ENCODE data around the gene COX4I1. TPM values are rescaled to one million over a fixed set of nuclear protein-coding genes. Genes with fewer than 3 reads are reported as not detected.

Gene COX4I1
- total and polyA plus RNA-seq, 4 donors: 245 to 1,007 (median 419) TPM

DNA sequence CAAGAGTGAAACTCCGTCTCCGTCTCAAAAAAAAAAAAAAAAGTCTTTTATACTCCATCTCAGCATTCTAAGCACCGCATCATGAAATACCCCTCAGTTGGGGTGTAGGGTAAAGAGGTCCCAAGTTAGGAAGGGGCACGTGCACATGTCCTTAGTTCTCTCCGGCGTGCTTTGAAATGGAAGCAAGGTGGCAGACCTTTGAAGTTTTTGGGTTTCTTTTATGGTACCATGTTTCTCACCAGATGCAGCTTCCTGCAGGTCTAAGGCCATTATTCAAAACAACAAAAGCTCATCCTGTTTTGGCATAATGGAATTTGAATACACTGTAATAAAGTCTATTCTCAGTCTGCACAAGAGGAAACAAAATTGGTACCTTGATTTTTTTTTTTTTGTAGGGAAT, 9.7 kb upstream of the COX4I1 start:
- Histone ChIP-seq H3K4me1 (ENCODE audit: control insufficient read depth in 1 of 2, insufficient read depth in 2 of 2, low read length in 2 of 2) (no peaks in the 10 kb centered on the region), H3K9me3 (ENCODE audit: control insufficient read depth, low read length) (no peaks in the 10 kb centered on the region), H3K27ac (ENCODE audit: low read depth in 1 of 2, low read length in 2 of 2) (no peak overlapping the region), H3K36me3 (ENCODE audit: control insufficient read depth in 1 of 2, insufficient read depth in 2 of 2, low read length in 1 of 2) (peaks cover 0 to 8% of the 10 kb centered on the region in 2 donors), H3K27me3 (ENCODE audit: control insufficient read depth in 1 of 2, insufficient read depth in 2 of 2, low read length in 1 of 2) (no peaks in the 10 kb centered on the region), H3K4me3 (ENCODE audit: low read length in 2 of 2) (no peak overlapping the region)
- WGBS, 2 donors: 88 to 91% methylated on average over 6 of the region's 6 CpGs
- no peak for DNase-seq
- intact Hi-C loops (cut with DNase I): no loop called here
- no peak for ATAC-seq (ENCODE audit: low FRiP score)

DNA sequence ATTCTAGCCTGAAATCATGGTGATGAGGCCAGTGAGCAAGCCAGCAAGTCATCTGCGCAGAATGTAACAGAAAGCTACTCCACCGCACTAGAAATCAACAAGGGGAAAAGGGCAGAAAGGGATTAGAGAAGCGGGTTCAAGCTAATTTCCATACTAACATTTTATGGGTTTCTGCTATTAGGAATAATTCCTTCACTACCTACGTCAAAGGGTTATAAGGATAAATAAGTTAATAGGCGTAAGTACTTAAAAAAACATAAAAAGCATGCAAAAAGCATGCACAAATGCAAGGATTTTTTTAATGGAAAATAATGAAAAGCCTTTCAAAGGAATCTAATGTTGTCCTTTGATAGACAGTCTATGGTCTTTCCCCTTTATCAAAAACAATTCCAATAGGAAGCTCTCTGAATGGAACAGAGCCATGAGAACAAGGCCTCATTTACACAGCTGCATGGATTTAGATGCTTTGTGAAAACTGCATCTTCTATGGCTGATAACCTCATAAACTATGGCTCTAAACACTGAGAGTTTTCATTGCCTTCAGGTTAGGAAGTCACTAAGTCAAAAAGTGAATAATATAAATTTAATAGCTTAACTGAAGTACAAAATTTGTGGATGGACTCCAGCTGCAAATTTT, 5.7 kb upstream of the COX4I1 start:
- Histone ChIP-seq H3K27me3 (ENCODE audit: control insufficient read depth in 1 of 2, insufficient read depth in 2 of 2, low read length in 1 of 2) (no peaks in the 10 kb centered on the region), H3K36me3 (ENCODE audit: control insufficient read depth in 1 of 2, insufficient read depth in 2 of 2, low read length in 1 of 2) (peaks cover 0 to 2% of the 10 kb centered on the region in 2 donors), H3K27ac (ENCODE audit: low read depth in 1 of 2, low read length in 2 of 2) (no peak overlapping the region), H3K4me1 (ENCODE audit: control insufficient read depth in 1 of 2, insufficient read depth in 2 of 2, low read length in 2 of 2) (no peaks in the 10 kb centered on the region), H3K4me3 (ENCODE audit: low read length in 2 of 2) (no peak overlapping the region), H3K9me3 (ENCODE audit: control insufficient read depth, low read length) (no peaks in the 10 kb centered on the region)
- DNase-seq (no peak), ATAC-seq (ENCODE audit: low FRiP score) (no peak)
- WGBS, 2 donors: 92 to 94% methylated on average over 5 of the region's 5 CpGs
- intact Hi-C loops (cut with DNase I): no loop called here

DNA sequence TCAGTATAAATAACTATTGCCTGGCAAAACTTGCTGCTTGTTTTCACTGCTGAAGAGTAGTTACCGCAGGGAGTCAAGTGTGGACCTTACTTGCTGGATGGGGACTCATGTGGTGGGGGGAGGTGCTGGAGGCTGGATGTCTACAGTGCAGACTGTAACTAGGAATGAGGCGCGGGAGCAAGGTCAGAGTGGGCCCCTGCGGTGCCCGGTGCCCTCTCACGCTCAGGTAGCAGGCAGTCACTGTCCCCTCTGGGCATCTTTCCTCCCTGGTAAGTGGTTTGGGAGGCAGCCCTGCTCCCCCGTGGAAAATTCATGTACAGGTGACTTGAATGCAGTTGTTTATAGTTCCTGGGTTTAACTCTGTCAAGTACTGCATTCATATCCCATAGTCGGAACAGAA, 4.8 kb upstream of the COX4I1 start:
- Histone ChIP-seq H3K27me3 (ENCODE audit: control insufficient read depth in 1 of 2, insufficient read depth in 2 of 2, low read length in 1 of 2) (no peaks in the 10 kb centered on the region), H3K9me3 (ENCODE audit: control insufficient read depth, low read length) (no peaks in the 10 kb centered on the region), H3K4me1 (ENCODE audit: control insufficient read depth in 1 of 2, insufficient read depth in 2 of 2, low read length in 2 of 2) (no peaks in the 10 kb centered on the region), H3K36me3 (ENCODE audit: control insufficient read depth in 1 of 2, insufficient read depth in 2 of 2, low read length in 1 of 2) (peaks cover 0 to 2% of the 10 kb centered on the region in 2 donors), H3K27ac (ENCODE audit: low read depth in 1 of 2, low read length in 2 of 2) (no peak overlapping the region), H3K4me3 (ENCODE audit: low read length in 2 of 2) (no peak overlapping the region)
- intact Hi-C loops (cut with DNase I): no loop called here
- 89 to 90% methylated on average over 8 of the region's 8 CpGs for WGBS, 2 donors
- DNase-seq: no peak
- no peak for ATAC-seq (ENCODE audit: low FRiP score)

DNA sequence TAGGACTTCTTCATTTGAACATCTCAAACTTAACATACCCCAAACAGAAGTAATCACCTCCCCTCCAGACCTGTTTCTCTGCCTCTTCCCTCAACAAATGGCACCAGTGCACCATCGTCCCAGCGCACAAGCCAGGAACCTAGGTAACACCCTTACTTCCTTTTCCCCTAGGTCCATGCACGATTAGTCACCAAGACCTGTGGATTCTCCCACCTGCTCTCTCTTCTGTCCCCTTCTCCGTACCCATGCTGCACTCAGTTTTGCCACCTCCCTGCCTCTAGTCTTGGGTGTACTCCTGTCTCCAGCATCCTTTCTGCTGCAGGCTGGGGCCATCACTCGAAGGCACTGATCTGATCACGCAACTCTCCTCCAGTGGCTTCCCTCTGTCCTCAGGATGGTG, 3.3 kb upstream of the COX4I1 start:
- intact Hi-C loops (cut with DNase I): no loop called here
- H3K9me3 ChIP-seq (ENCODE audit: control insufficient read depth, low read length): no peaks in the 10 kb centered on the region
- H3K27me3 ChIP-seq (ENCODE audit: control insufficient read depth in 1 of 2, insufficient read depth in 2 of 2, low read length in 1 of 2): no peaks in the 10 kb centered on the region
- WGBS, 2 donors: 90 to 92% methylated on average over 6 of the region's 6 CpGs
- no peak overlapping the region for H3K27ac ChIP-seq (ENCODE audit: low read depth in 1 of 2, low read length in 2 of 2)
- no peaks in the 10 kb centered on the region for H3K4me1 ChIP-seq (ENCODE audit: control insufficient read depth in 1 of 2, insufficient read depth in 2 of 2, low read length in 2 of 2)
- H3K36me3 ChIP-seq (ENCODE audit: control insufficient read depth in 1 of 2, insufficient read depth in 2 of 2, low read length in 1 of 2): peaks cover 0 to 2% of the 10 kb centered on the region in 2 donors
- ATAC-seq (ENCODE audit: low FRiP score): no peak
- DNase-seq: no peak
- no peak overlapping the region for H3K4me3 ChIP-seq (ENCODE audit: low read length in 2 of 2)

DNA sequence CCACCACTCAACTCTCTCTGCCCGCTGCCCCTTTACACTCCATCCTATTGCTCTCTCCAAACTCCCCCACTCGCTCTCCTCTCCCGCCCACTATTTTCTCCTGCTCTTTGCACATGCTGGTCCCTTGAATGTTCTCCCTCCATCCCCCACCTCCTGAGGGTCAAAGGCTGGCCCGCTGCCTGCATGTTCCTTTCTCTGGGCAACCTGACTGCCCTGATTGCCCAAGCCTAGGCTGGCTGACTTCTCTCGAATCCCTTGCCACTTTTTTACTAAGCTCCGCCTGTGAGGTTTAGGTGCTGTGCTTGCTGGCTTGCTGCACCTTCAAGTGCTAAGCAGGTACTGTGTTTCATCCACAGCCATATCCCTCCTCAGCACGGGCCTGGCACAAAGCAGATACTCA, 2.9 kb upstream of the COX4I1 start:
- Histone ChIP-seq H3K27me3 (ENCODE audit: control insufficient read depth in 1 of 2, insufficient read depth in 2 of 2, low read length in 1 of 2) (no peaks in the 10 kb centered on the region), H3K27ac (ENCODE audit: low read depth in 1 of 2, low read length in 2 of 2) (no peak overlapping the region), H3K36me3 (ENCODE audit: control insufficient read depth in 1 of 2, insufficient read depth in 2 of 2, low read length in 1 of 2) (peaks cover 0 to 2% of the 10 kb centered on the region in 2 donors), H3K4me3 (ENCODE audit: low read length in 2 of 2) (no peak overlapping the region), H3K4me1 (ENCODE audit: control insufficient read depth in 1 of 2, insufficient read depth in 2 of 2, low read length in 2 of 2) (no peaks in the 10 kb centered on the region), H3K9me3 (ENCODE audit: control insufficient read depth, low read length) (no peaks in the 10 kb centered on the region)
- ATAC-seq (ENCODE audit: low FRiP score): no peak
- 90 to 92% methylated on average over 7 of the region's 7 CpGs for WGBS, 2 donors
- intact Hi-C loops (cut with DNase I): no loop called here
- DNase-seq: no peak

DNA sequence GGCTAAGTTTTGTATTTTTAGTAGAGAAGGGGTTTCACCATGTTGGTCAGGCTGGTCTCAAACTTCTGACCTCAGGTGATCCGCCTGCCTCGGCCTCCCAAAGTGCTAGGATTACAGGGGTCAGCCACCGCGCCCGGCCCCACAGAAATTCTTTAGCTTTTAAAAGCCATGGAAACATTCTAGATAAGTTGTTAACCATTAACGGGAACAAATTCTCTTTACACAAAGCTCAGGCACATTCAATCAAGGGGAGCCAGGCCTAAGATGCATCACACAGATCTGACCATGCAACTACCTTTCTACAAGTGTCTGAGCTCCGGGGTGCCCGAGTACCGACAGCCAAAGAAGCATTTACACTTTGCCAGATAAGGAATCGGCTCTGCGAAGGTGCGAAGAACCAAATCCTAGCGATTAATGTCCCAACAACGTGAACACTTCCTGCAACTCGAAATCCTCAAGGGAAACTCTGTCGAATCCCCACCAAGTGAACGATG, 1.2 kb upstream of the COX4I1 start:
- H3K4me1 ChIP-seq (ENCODE audit: control insufficient read depth in 1 of 2, insufficient read depth in 2 of 2, low read length in 2 of 2): no peaks in the 10 kb centered on the region
- WGBS, 2 donors: 24 to 26% methylated on average over 17 of the region's 17 CpGs
- intact Hi-C loops (cut with DNase I): no loop called here
- no peaks in the 10 kb centered on the region for H3K9me3 ChIP-seq (ENCODE audit: control insufficient read depth, low read length)
- DNase-seq (no peak), ATAC-seq (ENCODE audit: low FRiP score) (no peak)
- H3K4me3 ChIP-seq (ENCODE audit: low read length in 2 of 2): peak overlapping the region; percentile 68 to 89
- no peak overlapping the region for H3K27ac ChIP-seq (ENCODE audit: low read depth in 1 of 2, low read length in 2 of 2)
- peaks cover 0 to 3% of the 10 kb centered on the region in 2 donors for H3K36me3 ChIP-seq (ENCODE audit: control insufficient read depth in 1 of 2, insufficient read depth in 2 of 2, low read length in 1 of 2)
- no peaks in the 10 kb centered on the region for H3K27me3 ChIP-seq (ENCODE audit: control insufficient read depth in 1 of 2, insufficient read depth in 2 of 2, low read length in 1 of 2)

DNA sequence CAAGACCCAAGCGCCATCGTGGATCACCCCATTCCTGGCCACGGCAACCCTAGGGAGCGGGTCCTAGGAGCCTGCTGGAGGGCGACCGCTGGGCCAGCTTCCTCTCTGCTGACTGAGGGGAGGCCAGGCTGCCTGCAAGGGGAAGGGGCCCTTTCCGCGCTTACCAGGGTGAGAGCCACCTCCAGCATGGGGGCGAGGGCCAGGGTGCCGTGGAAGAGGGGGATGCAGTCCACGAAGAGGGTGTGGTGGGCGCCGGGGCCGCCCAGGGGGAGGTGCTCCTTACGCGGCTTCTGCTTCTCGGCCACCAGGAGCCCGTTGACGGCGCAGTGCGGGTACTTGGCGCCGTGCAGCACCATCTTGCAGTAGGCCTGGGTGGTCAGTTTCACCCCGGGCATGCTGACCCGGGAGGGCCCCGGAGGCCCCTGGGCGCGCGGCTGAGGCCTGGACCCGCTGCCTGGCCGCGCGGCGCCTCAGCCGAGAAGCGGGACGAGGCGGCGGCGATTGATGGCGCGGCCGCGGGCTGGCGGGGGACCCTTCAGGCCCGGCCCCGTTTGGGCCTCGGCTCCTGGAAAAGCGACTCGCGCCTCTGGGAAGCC, 496 bp upstream of the COX4I1 start:
- peaks cover 0 to 3% of the 10 kb centered on the region in 2 donors for H3K36me3 ChIP-seq (ENCODE audit: control insufficient read depth in 1 of 2, insufficient read depth in 2 of 2, low read length in 1 of 2)
- no peaks in the 10 kb centered on the region for H3K9me3 ChIP-seq (ENCODE audit: control insufficient read depth, low read length)
- H3K4me1 ChIP-seq (ENCODE audit: control insufficient read depth in 1 of 2, insufficient read depth in 2 of 2, low read length in 2 of 2): no peaks in the 10 kb centered on the region
- WGBS, 2 donors: 0 to 1% methylated on average over 33 to 51 of the region's 51 CpGs
- peak overlapping the region; percentile 68 to 89 for H3K4me3 ChIP-seq (ENCODE audit: low read length in 2 of 2)
- no peak overlapping the region for H3K27ac ChIP-seq (ENCODE audit: low read depth in 1 of 2, low read length in 2 of 2)
- intact Hi-C loops (cut with DNase I): no loop called here
- H3K27me3 ChIP-seq (ENCODE audit: control insufficient read depth in 1 of 2, insufficient read depth in 2 of 2, low read length in 1 of 2): no peaks in the 10 kb centered on the region
- DNase-seq (peak; percentile 55 to 78), ATAC-seq (ENCODE audit: low FRiP score) (peak; percentile 14)

DNA sequence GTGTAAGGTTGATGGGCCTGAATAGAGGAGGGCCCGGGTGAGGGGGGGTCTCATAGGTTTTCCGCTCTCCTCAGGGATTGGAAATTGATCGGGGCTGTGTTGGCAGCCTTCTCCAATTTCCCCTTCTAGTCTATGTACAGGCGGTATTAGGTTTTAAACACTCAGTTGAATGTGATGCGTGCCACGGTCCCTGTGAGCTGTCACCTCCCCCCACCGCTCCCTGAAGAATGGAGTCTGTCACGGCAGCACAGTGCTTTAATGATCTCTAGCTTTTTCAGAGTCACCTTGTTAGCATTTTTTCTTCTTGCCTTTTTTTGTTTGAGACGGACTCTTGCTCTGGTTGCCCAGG, 800 bp downstream of the COX4I1 start:
- Histone ChIP-seq H3K4me1 (ENCODE audit: control insufficient read depth in 1 of 2, insufficient read depth in 2 of 2, low read length in 2 of 2) (no peaks in the 10 kb centered on the region), H3K27me3 (ENCODE audit: control insufficient read depth in 1 of 2, insufficient read depth in 2 of 2, low read length in 1 of 2) (no peaks in the 10 kb centered on the region), H3K36me3 (ENCODE audit: control insufficient read depth in 1 of 2, insufficient read depth in 2 of 2, low read length in 1 of 2) (peaks cover 0 to 6% of the 10 kb centered on the region in 2 donors), H3K9me3 (ENCODE audit: control insufficient read depth, low read length) (no peaks in the 10 kb centered on the region), H3K4me3 (ENCODE audit: low read length in 2 of 2) (peak overlapping the region; percentile 77 to 89), H3K27ac (ENCODE audit: low read depth in 1 of 2, low read length in 2 of 2) (no peak overlapping the region)
- 15 to 20% methylated on average over 9 of the region's 9 CpGs for WGBS, 2 donors
- ATAC-seq (ENCODE audit: low FRiP score) (no peak), DNase-seq (no peak)
- intact Hi-C loops (cut with DNase I): no loop called here

DNA sequence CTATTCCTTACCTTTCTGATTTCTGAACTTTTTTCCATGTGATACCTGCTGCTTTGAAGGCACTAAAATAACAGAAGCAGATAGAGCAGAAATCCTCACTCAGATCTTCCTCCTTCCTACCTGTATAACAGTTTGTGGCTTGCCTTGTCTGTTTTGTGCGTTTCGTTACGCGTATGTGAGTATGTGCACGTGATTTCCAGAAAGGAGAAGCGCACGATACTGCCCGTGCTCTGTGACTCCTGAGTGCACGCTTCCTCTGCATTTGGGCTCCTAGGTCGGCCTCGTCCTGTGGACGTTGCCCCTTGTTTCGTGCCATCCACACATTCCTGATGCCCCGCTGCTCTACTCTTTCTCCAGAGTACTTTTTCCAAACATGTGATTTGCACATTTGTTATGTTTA, 4.1 kb downstream of the COX4I1 start:
- Histone ChIP-seq H3K36me3 (ENCODE audit: control insufficient read depth in 1 of 2, insufficient read depth in 2 of 2, low read length in 1 of 2) (peaks cover 0 to 11% of the 10 kb centered on the region in 2 donors), H3K27ac (ENCODE audit: low read depth in 1 of 2, low read length in 2 of 2) (no peak overlapping the region), H3K27me3 (ENCODE audit: control insufficient read depth in 1 of 2, insufficient read depth in 2 of 2, low read length in 1 of 2) (no peaks in the 10 kb centered on the region), H3K9me3 (ENCODE audit: control insufficient read depth, low read length) (no peaks in the 10 kb centered on the region), H3K4me1 (ENCODE audit: control insufficient read depth in 1 of 2, insufficient read depth in 2 of 2, low read length in 2 of 2) (no peaks in the 10 kb centered on the region), H3K4me3 (ENCODE audit: low read length in 2 of 2) (no peak overlapping the region)
- ATAC-seq (ENCODE audit: low FRiP score) (no peak), DNase-seq (no peak)
- intact Hi-C loops (cut with DNase I): no loop called here
- WGBS, 2 donors: 73 to 75% methylated on average over 14 of the region's 14 CpGs
